Heart left ventricle (tissue), 16 donors: ENCODE data around the gene AJAP1. TPM values are rescaled to one million over a fixed set of nuclear protein-coding genes. Genes with fewer than 3 reads are reported as not detected.
A peak's percentile ranks its signal among the peaks of the same experiment; 100 is the strongest.

Experiments used
- ATAC-seq, 4 donors: fragments of 200-7000 bp; cut with Tn5 transposase; one replicate each; pipeline ENCODE4 v1.9.1; 2020 to 2022; ENCODE audit warnings: moderate library complexity in 4 of 4, mild to moderate bottlenecking in 3 of 4, moderate number of reproducible peaks in 1 of 4
- DNase-seq, 5 donors: peaks; one replicate each; pipeline ENCODE4 v3.0.0-alpha.2; 2020
- H3K27ac ChIP-seq, 12 donors: fragments of 200-600 bp; sonication (generic) in 4 of 12; one replicate each; pipeline versions ENCODE4 v1.5.0 to v1.8.0; 2016 to 2022; ENCODE audit warnings: mild to moderate bottlenecking in 2 of 12
- H3K27me3 ChIP-seq, 9 donors: fragments of 200-600 bp; sonication (generic) in 2 of 9; one replicate each; pipeline versions ENCODE4 v1.5.1 to v1.8.0; 2016 to 2022; ENCODE audit warnings: mild to moderate bottlenecking in 3 of 9
- H3K36me3 ChIP-seq, 9 donors: fragments of 200-600 bp; sonication (generic) in 2 of 9; one replicate each; pipeline versions ENCODE4 v1.5.0 to v1.8.0; 2018 to 2022; ENCODE audit warnings: mild to moderate bottlenecking in 2 of 9
- H3K4me1 ChIP-seq, 12 donors: fragments of 200-600 bp; sonication (generic) in 4 of 12; one replicate each; pipeline versions ENCODE4 v1.5.0 to v1.8.0; 2016 to 2022; ENCODE audit warnings: mild to moderate bottlenecking in 3 of 12
- H3K4me3 ChIP-seq, 12 donors: fragments of 200-600 bp; sonication (generic) in 4 of 12; one replicate each; pipeline versions ENCODE4 v1.5.0 to v1.8.0; 2017 to 2022; ENCODE audit warnings: mild to moderate bottlenecking in 9 of 12, moderate library complexity in 4 of 12
- H3K9me3 ChIP-seq, 12 donors: fragments of 200-600 bp; sonication (generic) in 4 of 12; one replicate each; pipeline versions ENCODE4 v1.5.0 to v1.8.0; 2016 to 2022; ENCODE audit warnings: mild to moderate bottlenecking in 1 of 12
- POLR2A ChIP-seq, 2 donors: fragments of 450-650 bp; IDR thresholded peaks; one replicate each; pipeline ENCODE4 v1.6.1; 2017; ENCODE audit warnings: antibody characterized with exemption in 2 of 2, mild to moderate bottlenecking in 2 of 2, moderate library complexity in 2 of 2
- WGBS, 4 donors: extraction: QIAGEN DNeasy Blood & Tissue Kit in 2 of 4; methylation state at CpG; one replicate each; pipeline versions ENCODE4 v1.1.5 to v1.1.7; 2013 to 2018; 5-methylcytosine and 5-hydroxymethylcytosine counted together
- intact Hi-C, 10 donors: fragments of 100-400 bp; cut with DNase I; formaldehyde crosslinking; loops; one replicate each; pipeline versions ENCODE4 v1.11.1 to v1.14.2; 2022
- polyA plus RNA-seq, 2 donors: library from polyadenylated mRNA; stranded (reverse); fragments of 200-250 nt; gene quantifications; one replicate each; pipeline ENCODE4 v1.2.3, GENCODE V29; 2013
- total RNA-seq, 9 donors: library from RNA; depleted of rRNA in 2 of 9; stranded (reverse); fragments of >200 nt in 2 of 9; fragmentation: NEBNext Ultra II Directional in 3 of 9; extraction: Animal tissue kit (Norgen Biotek cat#: 25700) in 3 of 9; gene quantifications; one replicate each; pipeline versions ENCODE4 v1.1.0 to v1.2.4, GENCODE V29; 2016 to 2023
- TF ChIP-seq, protein P1 (sequence below), 12 donors: fragments of 200-600 bp; sonication (generic) in 4 of 12; IDR thresholded peaks; one replicate each; pipeline versions ENCODE4 v1.5.0 to v1.8.0; 2018 to 2022; ENCODE audit warnings: antibody characterized with exemption in 12 of 12, mild to moderate bottlenecking in 5 of 12
- donor health status: ischemic (EF 13 %, LVEDD 7.1; RV severe dilation, severe dysfunction).
- donor health status: healthy with polysubstance abuse.
- donor health status: DM: no; HTN: yes; CAD: no.
- donor health status: DM: no; HTN: no; CAD: no.
- donor health status: ischemic (EF 25% LVEDD 6.9; RV normal size, moderate dysfunction).
- donor health status: ischemic (EF 25% LVEDD 5.7; RV mildly dilated, moderate dysfunction).
- donor health status: healthy.
- donor health status: DM: yes; HTN: yes; CAD: no.
- donor health status: ischemic (EF 35%, LVEDD 5.7; RV mildly dilated, moderate dysfunction).
- donor health status: nonischemic (EF 11% LVEDD 7.7; RV severe dilation, severe dysfunction).
- donor health status: DM: yes; HTN: yes; CAD: no.
- donor health status: PGD.
- donor health status: ischemic (EF 29% LVEDD 5.4; RV normal size, mild dysfunction).
- donor health status: nonischemic (EF 23%, LVEDD 6.1; RV moderate dilation, normal function).

The AJAP1 gene
- total and polyA plus RNA-seq, 11 donors = 0.01 to 0.67 (median 0.07) TPM; not detected in 2

DNA sequence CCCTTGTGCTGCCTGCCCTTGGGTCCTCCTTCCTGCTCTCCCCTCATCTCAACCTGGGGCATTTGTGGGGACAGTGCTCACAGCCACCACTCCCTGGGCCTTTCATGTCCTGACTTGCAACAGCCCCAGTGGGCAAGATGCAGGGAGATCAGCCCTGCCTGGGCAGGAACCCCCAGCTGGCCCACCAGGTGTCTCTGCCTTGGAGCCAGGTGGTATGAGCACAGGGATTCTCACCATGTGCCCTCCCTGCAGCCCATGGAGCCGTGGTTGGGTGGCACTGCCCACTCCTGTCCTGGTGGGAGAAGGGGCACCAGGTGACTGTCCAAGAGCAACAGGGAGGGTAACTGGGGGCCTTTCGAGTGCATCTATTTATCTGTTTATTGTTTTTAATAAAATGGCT lies 100.4 kb downstream of the AJAP1 start:
- Histone ChIP-seq H3K36me3 (no peaks in the 10 kb centered on the region), H3K27me3 (peaks cover 0 to 21% (median 5%) of the 10 kb centered on the region in 9 donors), H3K4me3 (no peak overlapping the region), H3K4me1 (no peaks in the 10 kb centered on the region), H3K9me3 (peaks cover 0 to 22% (median 2%) of the 10 kb centered on the region in 12 donors), H3K27ac (no peak overlapping the region)
- intact Hi-C loops = no loop called here
- DNase-seq (no peak), ATAC-seq (no peak)
- WGBS, 4 donors = 51 to 69% (median 54%) methylated on average over 2 of the region's 2 CpGs
- TF ChIP-seq, protein P1, sequence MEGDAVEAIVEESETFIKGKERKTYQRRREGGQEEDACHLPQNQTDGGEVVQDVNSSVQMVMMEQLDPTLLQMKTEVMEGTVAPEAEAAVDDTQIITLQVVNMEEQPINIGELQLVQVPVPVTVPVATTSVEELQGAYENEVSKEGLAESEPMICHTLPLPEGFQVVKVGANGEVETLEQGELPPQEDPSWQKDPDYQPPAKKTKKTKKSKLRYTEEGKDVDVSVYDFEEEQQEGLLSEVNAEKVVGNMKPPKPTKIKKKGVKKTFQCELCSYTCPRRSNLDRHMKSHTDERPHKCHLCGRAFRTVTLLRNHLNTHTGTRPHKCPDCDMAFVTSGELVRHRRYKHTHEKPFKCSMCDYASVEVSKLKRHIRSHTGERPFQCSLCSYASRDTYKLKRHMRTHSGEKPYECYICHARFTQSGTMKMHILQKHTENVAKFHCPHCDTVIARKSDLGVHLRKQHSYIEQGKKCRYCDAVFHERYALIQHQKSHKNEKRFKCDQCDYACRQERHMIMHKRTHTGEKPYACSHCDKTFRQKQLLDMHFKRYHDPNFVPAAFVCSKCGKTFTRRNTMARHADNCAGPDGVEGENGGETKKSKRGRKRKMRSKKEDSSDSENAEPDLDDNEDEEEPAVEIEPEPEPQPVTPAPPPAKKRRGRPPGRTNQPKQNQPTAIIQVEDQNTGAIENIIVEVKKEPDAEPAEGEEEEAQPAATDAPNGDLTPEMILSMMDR (IDR thresholded peaks at IDR 0.05) = no peak
- TF ChIP-seq POLR2A (IDR thresholded peaks at IDR 0.05) = no peak

DNA sequence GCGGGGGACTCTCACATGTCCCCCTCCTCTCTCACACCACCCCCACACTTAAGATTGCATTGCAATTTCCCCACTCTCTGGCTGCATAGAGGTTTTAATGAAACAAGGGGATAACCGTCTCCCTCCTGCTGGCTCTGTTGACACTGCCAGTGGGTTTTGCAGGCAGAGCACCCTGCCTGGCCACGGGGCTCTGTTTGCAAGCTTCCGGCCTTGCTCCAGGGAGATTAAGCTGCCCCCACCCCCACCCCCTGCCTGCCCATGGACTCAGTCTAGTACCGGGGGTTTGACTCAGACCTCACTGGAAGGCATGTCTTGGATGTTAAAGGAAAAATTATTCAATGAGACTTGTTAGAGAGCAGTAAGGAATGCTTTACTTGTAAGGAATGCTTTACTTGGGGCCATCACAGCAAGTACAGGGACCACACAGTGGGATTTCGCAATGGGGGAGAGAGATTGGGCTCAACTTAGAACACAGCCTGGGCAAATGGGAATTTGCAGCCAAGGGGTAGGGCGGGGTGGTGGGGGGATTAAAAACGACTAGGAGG lies 101.0 kb downstream of the AJAP1 start:
- Histone ChIP-seq H3K27ac (no peak overlapping the region), H3K36me3 (no peaks in the 10 kb centered on the region), H3K27me3 (peaks cover 0 to 21% (median 5%) of the 10 kb centered on the region in 9 donors), H3K4me3 (no peak overlapping the region), H3K9me3 (peaks cover 0 to 22% (median 2%) of the 10 kb centered on the region in 12 donors), H3K4me1 (no peaks in the 10 kb centered on the region)
- no peak for DNase-seq
- intact Hi-C loops = no loop called here
- TF ChIP-seq, protein P1 (IDR thresholded peaks at IDR 0.05) = no peak
- TF ChIP-seq POLR2A (IDR thresholded peaks at IDR 0.05) = no peak
- 11 to 21% (median 14%) methylated on average over 8 of the region's 8 CpGs for WGBS, 4 donors
- no peak for ATAC-seq

DNA sequence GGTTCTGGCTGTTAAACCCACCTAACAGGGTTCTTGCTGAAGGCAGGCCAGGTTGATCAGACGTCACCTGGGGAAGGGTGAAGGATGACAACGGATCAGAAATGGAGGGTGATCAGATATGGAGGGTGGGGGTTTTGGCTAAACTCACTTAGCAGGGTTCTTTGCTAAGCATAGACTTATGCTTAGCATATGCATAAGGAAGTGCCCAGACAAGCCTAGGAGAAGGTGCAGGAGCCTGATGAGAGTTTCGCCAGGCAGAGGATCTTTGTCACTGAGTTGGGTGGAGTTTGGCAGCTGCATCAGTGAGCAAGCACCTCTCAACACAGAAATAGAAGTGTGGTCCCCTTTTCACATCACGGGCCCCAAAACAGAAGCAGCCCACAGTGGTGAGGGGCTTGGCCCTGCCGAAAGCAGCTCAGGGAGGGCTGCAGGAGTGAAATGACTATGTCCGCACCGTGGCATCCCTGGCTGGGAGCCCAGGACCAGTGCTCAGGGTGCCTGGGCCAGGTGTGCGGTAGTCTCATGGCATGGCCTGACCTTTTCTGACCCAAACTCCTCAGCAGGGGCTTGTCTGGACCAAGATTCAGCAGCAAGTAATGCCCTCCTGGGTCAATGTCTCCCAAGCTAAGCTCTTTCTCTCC lies 101.6 kb downstream of the AJAP1 start:
- Histone ChIP-seq H3K27ac (no peak overlapping the region), H3K27me3 (peaks cover 0 to 17% (median 5%) of the 10 kb centered on the region in 9 donors), H3K4me1 (no peaks in the 10 kb centered on the region), H3K36me3 (no peaks in the 10 kb centered on the region), H3K4me3 (no peak overlapping the region), H3K9me3 (peaks cover 0 to 22% (median 2%) of the 10 kb centered on the region in 12 donors)
- intact Hi-C loops = no loop called here
- TF ChIP-seq, protein P1 (IDR thresholded peaks at IDR 0.05) = no peak
- ATAC-seq = no peak
- WGBS, 4 donors = 58 to 75% (median 65%) methylated on average over 3 to 8 of the region's 8 CpGs
- peak in 1 of 5 donors; percentile 42 for DNase-seq

DNA sequence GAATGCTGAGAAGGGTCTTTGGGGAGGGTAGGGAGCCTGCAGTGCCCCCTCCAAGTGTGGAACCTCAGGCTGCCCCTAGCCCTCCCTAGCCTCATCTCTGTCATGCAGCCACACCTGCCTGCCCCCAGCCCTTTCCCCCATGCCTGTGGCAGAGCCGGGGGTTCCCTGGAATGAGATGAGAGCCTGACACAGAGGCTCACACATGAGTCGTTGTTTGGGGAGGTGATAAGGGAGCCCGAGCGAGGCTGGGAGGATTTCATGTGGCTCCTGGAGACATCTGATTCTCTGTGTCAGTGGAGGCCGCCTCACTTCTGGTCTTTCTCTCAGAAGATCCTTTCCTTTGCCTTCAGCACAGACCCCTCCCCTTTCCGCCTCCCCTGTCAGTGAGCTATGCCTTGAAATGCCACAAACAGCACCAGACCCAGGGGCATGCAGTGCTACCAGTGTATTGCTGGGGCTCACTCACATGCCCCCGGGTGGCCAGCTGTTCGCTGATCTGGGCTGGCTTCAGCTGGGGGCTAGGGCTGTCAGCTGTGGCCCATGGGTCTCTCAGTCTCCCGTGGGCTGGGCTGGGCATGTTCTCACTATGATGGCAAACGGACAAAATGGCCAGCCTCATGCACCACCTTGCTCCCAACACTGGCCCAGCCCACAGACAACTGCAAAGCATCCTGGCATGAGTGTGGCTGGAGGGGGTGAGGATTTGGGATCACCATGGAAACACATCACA lies 102.6 kb downstream of the AJAP1 start:
- peaks cover 0 to 22% (median 2%) of the 10 kb centered on the region in 12 donors for H3K9me3 ChIP-seq
- intact Hi-C loops = no loop called here

More for the DNA sequence above, 102.6 kb downstream of the AJAP1 start:
- H3K27me3 ChIP-seq = peaks cover 0 to 12% (median 5%) of the 10 kb centered on the region in 9 donors
- 45 to 58% (median 45%) methylated on average over 9 to 10 of the region's 10 CpGs for WGBS, 4 donors
- DNase-seq (peak in 1 of 5 donors; percentile 57), ATAC-seq (no peak)
- TF ChIP-seq, protein P1 (IDR thresholded peaks at IDR 0.05) = no peak
- TF ChIP-seq POLR2A (IDR thresholded peaks at IDR 0.05) = no peak
- H3K4me3 ChIP-seq = no peak overlapping the region
- no peaks in the 10 kb centered on the region for H3K36me3 ChIP-seq
- no peaks in the 10 kb centered on the region for H3K4me1 ChIP-seq
- H3K27ac ChIP-seq = no peak overlapping the region
